Ureter (tissue), 1 donor: ENCODE measurements around the gene TMEM186. TPM values are rescaled to one million over a fixed set of nuclear protein-coding genes. Genes with fewer than 3 reads are reported as not detected.
"Not testable (repeated sequence)": the region's sequence is repeated elsewhere in the genome, so short reads cannot be mapped to it uniquely, and the experiment has no call there.

Experiments
- DNase-seq: peaks from one replicate; pipeline ENCODE4 v3.0.0-alpha.2; 2020; ENCODE audit warnings: low spot score
- total RNA-seq: library from RNA; stranded (reverse); gene quantifications from one replicate; pipeline ENCODE4 v1.2.4, GENCODE V29; 2023
- donor health status: DM: yes; HTN: yes; CAD: no.

TMEM186 gene
- total RNA-seq, 1 donor from 2014 or later, result 7.2 TPM

DNA sequence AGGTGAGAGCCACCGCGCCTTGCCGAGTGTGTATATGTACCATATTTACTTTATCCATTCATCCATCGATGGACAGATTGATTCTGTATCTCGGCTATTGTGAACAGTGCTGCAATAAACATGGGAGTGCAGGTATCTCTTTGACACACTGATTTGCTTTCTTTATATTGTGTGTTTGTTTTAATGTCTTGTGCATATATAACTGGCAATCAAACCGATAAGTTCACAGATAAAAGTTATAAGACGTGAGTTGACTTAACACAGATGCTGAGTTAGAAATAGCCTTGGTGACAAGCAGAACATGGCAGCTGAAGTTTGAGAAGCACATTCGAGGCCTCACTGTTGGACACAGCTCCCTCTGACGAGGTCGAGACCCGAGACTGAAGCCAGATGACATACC lies 23.2 kb downstream of the TMEM186 start:
- no peak for DNase-seq

- no peak for DNase-seq
Measured at GRCh38 chr16:8773537-8773936, 23.9 kb downstream of the TMEM186 start.

GRCh38 chr16:8768692-8769091 lies 28.7 kb downstream of the TMEM186 start:
- DNase-seq, result no peak

DNA sequence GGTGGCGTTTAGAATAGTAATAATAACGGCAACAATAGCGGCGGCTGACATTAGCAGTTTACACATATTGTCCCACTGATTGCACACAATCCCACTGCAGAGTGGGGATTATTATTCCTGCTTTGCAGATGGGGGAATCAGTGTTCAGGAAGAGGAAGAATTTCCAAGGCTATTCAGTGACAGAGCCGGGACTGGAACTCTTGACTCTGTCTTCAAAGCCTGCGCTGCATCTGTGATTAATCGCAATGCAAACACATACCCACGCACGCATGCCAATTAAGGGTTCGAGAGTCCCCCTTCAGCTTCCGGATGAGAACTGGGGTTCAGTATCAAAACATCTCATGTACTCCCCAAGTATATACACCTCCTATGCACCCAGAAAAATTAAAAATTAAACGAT lies 29.2 kb downstream of the TMEM186 start:
- DNase-seq, result no peak

- no peak for DNase-seq
Measured at GRCh38 chr16:8767176-8767575, 30.3 kb downstream of the TMEM186 start.

DNA sequence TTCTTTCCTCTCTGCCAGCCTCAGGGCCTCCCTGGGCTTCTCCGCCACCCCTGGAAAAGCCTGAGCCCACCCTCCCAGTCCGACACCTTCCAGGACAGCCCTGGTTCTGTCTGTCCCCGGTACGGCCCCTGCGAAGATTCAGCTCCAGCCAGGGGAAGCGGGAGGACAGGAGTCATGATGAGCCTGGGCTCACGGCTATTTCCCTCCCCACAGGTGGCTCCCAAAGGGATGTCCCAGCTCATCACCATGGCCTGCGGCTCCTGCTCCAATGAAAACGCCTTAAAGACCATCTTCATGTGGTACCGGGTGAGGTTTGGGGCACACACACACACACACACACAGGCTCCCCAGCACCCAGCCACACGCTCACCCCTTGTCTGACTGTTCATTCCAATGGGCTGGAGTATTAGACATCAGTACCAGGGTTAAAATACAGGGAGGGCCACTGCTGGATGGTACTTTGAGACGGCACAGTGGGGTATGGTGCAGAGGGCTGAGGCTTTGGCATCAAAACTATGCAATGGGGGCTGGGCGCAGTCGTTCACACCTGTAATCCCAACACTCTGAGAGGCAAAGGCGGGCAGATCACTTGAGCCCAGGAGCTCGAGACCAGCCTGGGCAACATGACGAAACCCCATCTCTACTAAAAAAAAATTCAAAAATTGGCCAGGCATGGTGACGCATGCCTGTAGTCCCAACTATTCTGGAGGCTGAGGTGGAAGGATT lies 32.8 kb downstream of the TMEM186 start:
- DNase-seq, result no peak

DNA sequence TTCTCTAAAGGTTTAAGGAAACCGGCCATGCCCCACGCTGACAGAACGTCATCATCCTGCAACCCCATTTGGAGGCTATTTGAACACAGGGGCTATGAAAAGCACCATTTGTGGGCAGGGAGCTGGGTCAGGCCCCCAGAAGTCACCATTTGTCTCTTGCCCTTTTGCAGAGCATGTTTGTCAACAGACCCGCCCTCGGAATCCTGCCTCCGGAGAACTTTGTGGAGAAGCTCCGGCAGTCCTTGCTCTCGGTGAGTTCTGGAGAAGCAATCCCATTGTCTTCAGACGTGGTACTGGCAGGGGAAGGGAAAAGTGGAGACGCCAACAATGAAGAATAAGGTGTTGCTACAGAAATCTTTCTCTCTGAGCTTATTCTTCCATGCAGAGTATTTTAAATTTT lies 33.5 kb downstream of the TMEM186 start:
- DNase-seq, result no peak

DNA sequence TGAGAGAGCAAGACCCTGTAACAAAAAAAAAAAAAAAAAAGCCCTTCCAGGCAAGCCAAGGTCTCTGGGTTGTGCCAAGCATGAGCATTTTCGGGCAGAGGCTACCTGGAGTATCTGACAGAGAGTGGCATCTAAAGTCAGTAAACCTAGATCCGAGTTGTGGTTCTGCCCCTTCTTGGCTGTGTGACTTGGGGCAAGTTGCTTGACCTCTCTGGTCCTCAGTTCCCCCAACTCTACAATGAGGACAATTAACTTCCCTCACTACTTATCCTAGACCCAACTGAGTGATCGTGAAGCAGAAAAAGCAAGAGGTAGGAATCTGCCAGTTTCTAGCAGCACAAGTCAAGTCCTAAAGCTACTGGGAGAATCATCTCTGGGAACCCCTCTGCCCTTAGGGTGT lies 34.4 kb downstream of the TMEM186 start:
- DNase-seq, result no peak

DNA sequence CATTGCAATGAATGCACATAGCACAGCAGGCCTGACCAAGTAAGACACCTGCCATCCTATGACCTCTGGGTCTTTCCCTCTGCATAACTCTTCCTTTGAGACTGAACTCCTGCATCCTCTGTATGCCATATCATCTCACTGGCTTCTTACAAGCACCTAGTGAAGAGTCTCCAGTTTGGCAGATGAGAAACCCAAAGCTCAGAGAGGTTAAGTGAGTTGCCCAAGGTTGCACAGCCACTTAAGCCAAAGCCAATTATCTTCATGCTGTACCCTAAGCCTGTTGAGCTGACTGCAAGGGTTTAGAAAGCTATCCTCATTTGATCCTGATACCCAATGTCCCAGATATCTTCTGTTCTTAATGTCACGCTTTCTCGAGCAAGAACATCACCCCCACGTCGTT lies 35.2 kb downstream of the TMEM186 start:
- DNase-seq, result no peak

DNA sequence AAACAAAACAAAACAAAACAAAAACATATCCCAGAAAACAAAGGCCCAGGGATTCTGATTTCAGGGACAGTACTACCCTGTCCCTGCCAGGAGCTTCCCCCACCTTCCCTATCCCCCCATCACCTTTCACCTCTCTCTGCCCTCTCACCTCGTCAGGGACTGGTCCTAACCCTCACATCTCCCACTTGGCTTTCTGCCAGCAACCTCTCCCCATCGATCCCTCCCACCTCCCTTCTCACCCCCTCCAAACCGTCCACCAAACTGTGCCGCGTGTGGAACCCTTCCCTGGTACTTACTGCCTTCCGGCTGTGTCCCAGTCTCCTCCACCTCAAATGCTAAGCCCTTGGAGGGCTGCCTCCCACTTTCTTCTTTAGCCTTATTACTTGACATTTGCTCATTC lies 36.4 kb downstream of the TMEM186 start:
- DNase-seq, result no peak

GRCh38 chr16:8760021-8760420 lies 37.4 kb downstream of the TMEM186 start:
- DNase-seq, result no peak

DNA sequence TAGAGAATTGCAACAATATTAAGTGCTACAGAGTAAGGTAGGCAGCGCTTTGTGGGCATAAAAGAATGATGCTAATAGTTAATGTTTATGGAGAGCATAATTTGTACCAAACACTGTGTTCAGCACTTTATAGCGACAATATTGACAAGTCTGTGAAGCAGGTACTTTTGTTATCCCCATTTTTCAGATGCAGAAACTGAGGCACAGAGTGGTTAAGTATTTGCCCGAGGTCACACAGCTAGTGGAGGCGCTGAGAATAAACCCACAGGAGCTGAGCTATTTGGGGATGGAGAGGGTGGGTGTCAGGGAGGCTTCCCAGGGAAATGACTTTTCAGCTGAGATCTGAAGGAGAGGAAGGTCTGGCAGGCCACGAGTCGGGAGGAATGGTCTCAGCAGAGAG lies 39.4 kb downstream of the TMEM186 start:
- DNase-seq, result no peak

DNA sequence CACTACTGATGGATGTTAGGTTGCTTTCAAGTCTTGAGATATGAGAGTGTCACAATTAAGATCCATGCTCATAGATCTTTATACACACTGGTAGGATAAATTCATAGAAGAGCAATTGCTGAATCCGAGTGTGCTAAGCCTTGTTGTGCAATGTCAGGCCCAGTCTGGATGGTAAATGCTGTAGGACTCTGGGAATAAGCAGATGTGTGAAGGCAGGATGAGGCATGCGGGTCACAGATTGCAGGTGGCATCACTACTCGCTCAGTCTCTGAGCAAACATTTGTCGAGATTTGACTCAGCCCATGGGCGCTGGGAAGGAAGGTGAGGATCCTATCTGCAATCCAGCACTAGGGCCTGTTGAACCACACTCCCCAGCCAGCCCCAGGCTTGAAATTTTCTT lies 40.7 kb downstream of the TMEM186 start:
- no peak for DNase-seq

DNA sequence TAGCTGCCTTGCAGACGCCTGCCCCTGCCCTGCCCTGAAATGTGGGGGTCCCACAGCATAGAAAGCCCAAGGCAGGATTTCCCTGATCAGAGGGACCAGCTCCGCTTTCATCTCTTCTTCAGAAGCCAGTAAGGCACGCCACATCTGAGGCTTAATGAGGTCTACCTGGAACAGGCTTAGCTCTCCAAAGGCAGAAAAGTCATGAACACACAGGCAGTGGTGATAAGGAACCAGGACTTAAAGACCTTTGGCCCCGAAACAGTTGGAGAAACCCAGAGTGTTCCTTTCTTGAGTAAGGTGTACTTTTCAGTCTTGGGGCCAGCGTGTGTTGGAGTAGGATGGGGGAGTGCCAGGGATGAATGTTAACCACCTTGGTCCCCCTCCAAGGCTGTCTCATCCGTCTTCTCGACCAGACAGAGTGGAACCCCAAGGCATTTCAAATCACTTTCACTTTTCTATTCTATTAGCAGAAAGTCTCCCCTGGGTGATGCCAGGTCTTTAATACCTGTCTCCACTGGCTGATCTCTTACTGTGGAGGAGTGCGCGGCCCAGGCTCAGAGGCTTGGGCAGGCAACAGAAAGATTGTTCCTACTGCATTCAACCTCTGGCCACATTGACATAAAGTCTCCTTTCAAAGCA lies 43.9 kb downstream of the TMEM186 start:
- no peak for DNase-seq

DNA sequence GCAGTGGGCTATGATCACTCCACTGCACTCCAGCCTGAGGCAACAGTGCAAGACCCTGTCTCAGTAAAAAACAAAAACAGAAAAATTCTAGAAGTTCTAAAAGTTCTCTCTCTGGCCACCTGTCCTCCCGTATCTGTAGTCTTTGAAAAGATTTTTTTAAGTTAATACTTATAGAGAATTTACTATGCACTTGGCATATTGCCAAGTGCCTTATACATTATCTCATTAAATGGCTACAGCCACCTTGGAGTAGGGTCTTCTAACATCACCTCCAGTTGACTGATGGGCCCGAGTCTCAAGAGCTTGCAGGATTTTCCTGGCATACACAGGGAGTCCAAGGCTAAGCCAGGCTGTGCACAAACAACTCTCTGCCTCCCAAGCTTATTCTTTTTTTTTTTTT lies 44.7 kb downstream of the TMEM186 start:
- no peak for DNase-seq

- no peak for DNase-seq
Measured at GRCh38 chr16:8751481-8752311, 45.7 kb downstream of the TMEM186 start.

- DNase-seq, result not testable (repeated sequence)
Measured at GRCh38 chr16:8748944-8749343, 48.5 kb downstream of the TMEM186 start.

Other genes with a start within 250 kb of the TMEM186 start
- not detected for gene TMEM114, start 207.1 kb downstream of the TMEM186 start, total RNA-seq
- gene METTL22, start 175.9 kb downstream of the TMEM186 start, total RNA-seq, result 35.7 TPM
- gene ABAT, start 123.0 kb downstream of the TMEM186 start, total RNA-seq, result 29.9 TPM
- gene PMM2, start 200 bp upstream of the TMEM186 start, total RNA-seq, result 70.1 TPM
- gene CARHSP1, start 71.4 kb upstream of the TMEM186 start, total RNA-seq, result 43.6 TPM
- gene LITAFD, start 84.7 kb upstream of the TMEM186 start, total RNA-seq, result not detected
- 143 TPM for gene USP7, start 166.3 kb upstream of the TMEM186 start, total RNA-seq